K562 (cell line): ENCODE results near the gene ULK2. TPM values are rescaled to one million over a fixed set of nuclear protein-coding genes. Genes with fewer than 3 reads are reported as not detected.

ENCODE experiments used
- ATAC-seq: fragments of 200-7000 bp; cut with Tn5 transposase; 3 replicates; pipeline ENCODE4 v1.9.1; 2020; ENCODE audit warnings: moderate library complexity
- BruUV-seq: library from RNA; stranded (reverse); fragments of 400-500 nt; replicated peaks from 2 replicates; lab custom pipeline; 2021; lab: Mats Ljungman, UMichigan
- CTCF ChIA-PET: fragments of 300-600 bp; formaldehyde crosslinking; extraction: SDS; loops from one replicate; lab custom pipeline; 2021; ENCODE audit warnings: low intra/inter-chr PET ratio; lab: Yijun Ruan, JAX
- POLR2A ChIA-PET: fragments of 300-600, 350-650 bp; sonication (Branson Sonifier 250); formaldehyde crosslinking; extraction: SDS; loops from one replicate; lab custom pipeline; 2021; ENCODE audit warnings: antibody characterized with exemption, inconsistent platforms; lab: Yijun Ruan, JAX
- DNase-seq, 4 experiments: peaks; one replicate each; pipeline versions ENCODE4 v3.0.0 to v3.0.0-alpha.2; 2011 to 2018; ENCODE audit warnings: low spot score in 3 of 4, mixed read lengths in 3 of 4; ENCODE audit errors: extremely low read depth in 1 of 4
- FAIRE-seq: peaks from 2 replicates; lab custom pipeline; 2011; peaks lifted over from hg19 to GRCh38; lab: Jason Lieb, UNC
- H2AFZ ChIP-seq: 2 replicates; pipeline ENCODE4 v1.6.0; 2011; ENCODE audit warnings: low read depth, low read length, control low read depth, inconsistent platforms
- H3K27ac ChIP-seq: fragments of 200-600 bp; 3 replicates; pipeline ENCODE4 v1.8.0; 2011; ENCODE audit warnings: low read depth, mild to moderate bottlenecking, control low read depth, inconsistent platforms, low read length, moderate library complexity, mixed read lengths; ENCODE audit errors: extremely low read depth
- H3K27me3 ChIP-seq, 2 experiments: fragments of 300-600 bp in 1 of 2; 2 replicates in 1 of 2; 3 replicates in 1 of 2; pipeline versions ENCODE4 v1.6.0 to v1.8.0; 2011; ENCODE audit warnings: inconsistent platforms in 2 of 2, low read length in 2 of 2, mild to moderate bottlenecking in 1 of 2, mixed read lengths in 1 of 2, moderate library complexity in 1 of 2; ENCODE audit not compliant: control insufficient read depth in 2 of 2, insufficient read depth in 2 of 2
- H3K36me3 ChIP-seq: fragments of 300-600 bp; 3 replicates; pipeline ENCODE4 v1.8.0; 2011; ENCODE audit warnings: mild to moderate bottlenecking, low read length, inconsistent platforms; ENCODE audit not compliant: control insufficient read depth, insufficient read depth
- H3K4me1 ChIP-seq, 2 experiments: fragments of 200-600 bp in 1 of 2; replicated peaks in 1 of 2; 2 replicates in 1 of 2; 3 replicates in 1 of 2; pipeline versions ENCODE4 v1.5.1 to v1.8.0; 2011; ENCODE audit warnings: inconsistent platforms in 2 of 2, low read length in 2 of 2, mild to moderate bottlenecking in 1 of 2, mixed read lengths in 1 of 2, moderate library complexity in 1 of 2; ENCODE audit not compliant: control insufficient read depth in 2 of 2, insufficient read depth in 2 of 2
- H3K4me2 ChIP-seq: 2 replicates; pipeline ENCODE4 v1.6.1; 2011; ENCODE audit warnings: low read length, control low read depth, inconsistent platforms, mixed read lengths; ENCODE audit not compliant: insufficient read depth
- H3K4me3 ChIP-seq: fragments of 200-600 bp; sonication (generic), shearing (Covaris generic); 2 replicates; pipeline ENCODE4 v1.5.1; 2016; ENCODE audit warnings: control low read depth, inconsistent platforms
- H3K79me2 ChIP-seq: fragments of 200-600 bp; 3 replicates; pipeline ENCODE4 v1.8.0; 2011; ENCODE audit warnings: low read length, inconsistent platforms; ENCODE audit not compliant: control insufficient read depth, insufficient read depth
- H3K9ac ChIP-seq, 2 experiments: 2 replicates each; pipeline versions ENCODE4 v1.6.0 to v1.6.1; 2011; ENCODE audit warnings: low read depth in 2 of 2, low read length in 2 of 2, control low read depth in 1 of 2, inconsistent platforms in 1 of 2, mild to moderate bottlenecking in 1 of 2, mixed read lengths in 1 of 2; ENCODE audit not compliant: insufficient read depth in 1 of 2
- H3K9me1 ChIP-seq: one replicate; pipeline ENCODE4 v1.6.0; 2011; ENCODE audit warnings: inconsistent platforms, mild to moderate bottlenecking, low read length, moderate library complexity; ENCODE audit not compliant: control insufficient read depth, insufficient read depth
- H3K9me3 ChIP-seq: replicated peaks from 2 replicates; pipeline ENCODE4 v1.5.1; 2011; ENCODE audit warnings: low read depth, low read length, inconsistent platforms; ENCODE audit not compliant: control insufficient read depth, insufficient read depth
- H4K20me1 ChIP-seq: replicated peaks from 2 replicates; pipeline ENCODE4 v1.6.1; 2011; ENCODE audit warnings: low read length, inconsistent platforms, mixed read lengths; ENCODE audit not compliant: control insufficient read depth, insufficient read depth
- ASH1L ChIP-seq: fragments of 450-650 bp; IDR thresholded peaks from 2 replicates; pipeline ENCODE4 v1.6.1; 2018; ENCODE audit warnings: borderline replicate concordance, mild to moderate bottlenecking, low read depth; ENCODE audit not compliant: partially characterized antibody
- BRD9 ChIP-seq: fragments of 450-650 bp; IDR thresholded peaks from 2 replicates; pipeline ENCODE4 v1.6.1; 2018; ENCODE audit warnings: low read depth; ENCODE audit not compliant: partially characterized antibody
- CBX2 ChIP-seq: fragments of 200-600 bp; sonication (generic); IDR thresholded peaks from one replicate; pipeline ENCODE4 v1.6.1; 2012; ENCODE audit warnings: mild to moderate bottlenecking, low read length, inconsistent platforms; ENCODE audit not compliant: insufficient read depth, poor library complexity, severe bottlenecking
- ELF4 ChIP-seq: fragments of 450-650 bp; formaldehyde crosslinking; IDR thresholded peaks from 2 replicates; pipeline ENCODE4 v1.4.0; 2022; ENCODE audit warnings: missing genetic modification characterization
- FOXK1 ChIP-seq: sonication (generic); formaldehyde crosslinking; IDR thresholded peaks from 2 replicates; pipeline ENCODE4 v1.8.0; 2022; ENCODE audit warnings: missing genetic modification reagents, mild to moderate bottlenecking, borderline replicate concordance
- FUS ChIP-seq: fragments of 200-400 bp; formaldehyde crosslinking; optimal IDR thresholded peaks from 2 replicates; pipeline ENCODE3; 2017; ENCODE audit warnings: low read depth, low read length
- NR4A1 ChIP-seq, 2 experiments: fragments of 250-450 bp in 1 of 2; fragments of 450-650 bp in 1 of 2; sonication (Bioruptor Pico) in 1 of 2; IDR thresholded peaks; 2 replicates each; pipeline versions ENCODE4 v1.4.0 to v1.6.1; 2016 to 2020; ENCODE audit warnings: mild to moderate bottlenecking in 2 of 2, missing compliant biosample characterization in 1 of 2, missing genetic modification characterization in 1 of 2, moderate library complexity in 1 of 2
- RUNX1 ChIP-seq: sonication (generic); IDR thresholded peaks from 2 replicates; pipeline ENCODE4 v1.6.1; 2016; ENCODE audit warnings: antibody characterized with exemption, low read depth
- STAG1 ChIP-seq: sonication (generic); formaldehyde crosslinking; IDR thresholded peaks from 2 replicates; pipeline ENCODE4 v1.5.0; 2020; ENCODE audit warnings: missing genetic modification reagents, borderline replicate concordance
- ZNF57 ChIP-seq: fragments of 450-650 bp; formaldehyde crosslinking; IDR thresholded peaks from 2 replicates; pipeline ENCODE4 v1.4.0; 2020; ENCODE audit warnings: mild to moderate bottlenecking, moderate library complexity
- ZNF785 ChIP-seq: fragments of 250-450 bp; sonication (Bioruptor Pico); IDR thresholded peaks from 2 replicates; pipeline ENCODE4 v1.4.0; 2020; ENCODE audit warnings: mild to moderate bottlenecking
- WGBS: fragments of 100-300 bp; shearing (Covaris generic); methylation state at CpG from one replicate; pipeline ENCODE4 v1.1.6; 2016; ENCODE audit warnings: low coverage, mixed read lengths; ENCODE audit not compliant: insufficient coverage; ENCODE audit errors: missing lambda C conversion rate; 5-methylcytosine and 5-hydroxymethylcytosine counted together
- in situ Hi-C: fragments of 300-500 bp; cut with MboI; formaldehyde crosslinking; loops from 4 replicates; pipeline ENCODE4 v1.15.0; 2018; ENCODE audit warnings: inconsistent platforms, mixed read lengths
- intact Hi-C: fragments of 100-400 bp; cut with micrococcal nuclease; formaldehyde crosslinking; loops from 2 replicates; pipeline ENCODE4 v1.14.2; 2022
- polyA plus RNA-seq, 8 experiments: library from polyadenylated mRNA; depleted of rRNA in 4 of 8; stranded (reverse) in 5 of 8; unstranded in 3 of 8; fragments of >200 nt; fragmentation: Nextera tagmentation in 2 of 8; fragmentation: Illumina TruSeq in 1 of 8; extraction: Ambion mirVana in 2 of 8; extraction: Trizol in 1 of 8; gene quantifications; 2 replicates each; pipeline versions ENCODE4 v1.2.1 to v1.2.3, GENCODE V29; 2011 to 2014; ENCODE audit warnings: inconsistent platforms in 1 of 8, missing spikeins in 1 of 8
- total RNA-seq, 7 experiments: library from RNA; depleted of rRNA in 6 of 7; stranded (reverse); fragments of >200 nt in 6 of 7; fragmentation: Illumina TruSeq in 2 of 7; extraction: Trizol in 2 of 7; gene quantifications; 2 replicates each; pipeline versions ENCODE4 v1.2.1 to v1.2.3, GENCODE V29; 2011 to 2021; ENCODE audit warnings: low replicate concordance in 1 of 7
- TF ChIP-seq, protein P1 (sequence below): fragments of 250-450 bp; sonication (Bioruptor Pico); IDR thresholded peaks from 2 replicates; pipeline ENCODE4 v1.4.0; 2020
- TF ChIP-seq, protein P2 (sequence below): IDR thresholded peaks from 2 replicates; pipeline ENCODE4 v1.6.1; 2014; ENCODE audit warnings: antibody characterized with exemption
- TF ChIP-seq, protein P3 (sequence below): fragments of 450-650 bp; formaldehyde crosslinking; IDR thresholded peaks from 2 replicates; pipeline ENCODE4 v1.4.0; 2022; ENCODE audit warnings: mild to moderate bottlenecking, moderate library complexity

The ULK2 gene
- total and polyA plus RNA-seq, 9 of the 15 experiments (the other 6 are each of a cell fraction or from before 2014, with no cell fraction given), result 0.01 to 0.18 (median 0.07) TPM; not detected in 5

DNA sequence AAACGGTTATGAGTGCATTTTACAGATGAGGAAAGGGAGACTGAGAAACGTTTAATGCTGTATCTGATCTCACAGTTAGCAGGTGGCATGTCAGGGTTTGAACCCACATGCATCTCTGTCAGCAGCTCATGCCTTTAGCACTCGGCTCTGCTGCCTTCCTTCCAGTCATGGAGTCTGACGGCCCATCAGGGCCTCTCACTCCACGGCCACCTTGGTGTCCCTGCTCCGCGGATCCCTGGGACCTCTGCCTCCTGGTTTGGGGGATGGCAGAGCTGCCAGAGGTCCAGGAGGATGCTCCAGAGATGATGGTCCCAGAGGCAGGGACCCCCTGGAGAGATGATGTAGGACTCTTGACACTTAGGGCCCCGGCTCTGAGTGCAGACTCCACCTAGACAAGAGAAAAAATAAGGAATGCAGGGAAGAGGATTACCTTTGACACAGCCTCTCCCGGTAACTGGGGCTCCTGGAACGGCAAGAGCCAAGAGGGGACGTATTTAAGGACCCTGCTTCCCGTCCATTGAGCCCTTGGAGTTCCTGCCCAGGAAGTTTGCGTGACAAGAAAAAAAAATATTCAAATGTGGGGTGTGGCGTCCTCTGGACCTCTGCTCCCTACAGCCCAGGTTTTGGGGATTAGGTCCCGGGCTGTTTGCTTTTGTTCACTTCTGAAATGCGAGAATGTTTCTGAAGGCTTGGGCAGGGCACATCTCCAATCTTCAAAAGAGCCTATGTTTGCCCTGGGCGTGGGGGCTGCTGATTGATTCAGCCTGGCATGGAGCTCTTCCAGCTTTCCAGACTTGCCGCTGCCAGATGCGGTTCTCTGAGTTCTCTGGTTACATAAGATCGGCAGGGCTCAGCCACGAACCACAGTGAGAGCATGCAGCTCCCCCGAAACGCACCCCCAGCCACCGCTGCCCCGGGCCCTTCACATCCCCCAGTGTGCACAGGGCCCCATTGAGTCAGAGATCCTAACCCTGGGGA is 119.6 kb downstream of the ULK2 start, which contains the start of gene ALDH3A1:
ALDH3A1 (minus strand) TSS at position 470 of the 978 bp plus-strand sequence. CDS start 3,169 bp downstream, outside the sequence.
- Histone ChIP-seq H3K4me3 (no peak within 1 kb of the TSS), H3K4me2 (no peak within 1 kb of the TSS), H3K9me3 (no peaks in the 10 kb centered on the region), H3K9ac (no peak within 1 kb of the TSS), H2AFZ (no peak within 1 kb of the TSS), H3K9me1 (no peaks in the 10 kb centered on the region), H3K79me2 (no peaks in the 10 kb centered on the region), H3K4me1 (peaks cover 0 to 5% of the 10 kb centered on the region in 2 experiments; a peak in 1 of 5 replicates), H3K27me3 (peaks cover 8 to 52% of the 10 kb centered on the region in 2 experiments; a peak in 4 of 5 replicates), H4K20me1 (no peaks in the 10 kb centered on the region), H3K27ac (no peak within 1 kb of the TSS), H3K36me3 (no peaks in the 10 kb centered on the region)
- TF ChIP-seq, protein P1, sequence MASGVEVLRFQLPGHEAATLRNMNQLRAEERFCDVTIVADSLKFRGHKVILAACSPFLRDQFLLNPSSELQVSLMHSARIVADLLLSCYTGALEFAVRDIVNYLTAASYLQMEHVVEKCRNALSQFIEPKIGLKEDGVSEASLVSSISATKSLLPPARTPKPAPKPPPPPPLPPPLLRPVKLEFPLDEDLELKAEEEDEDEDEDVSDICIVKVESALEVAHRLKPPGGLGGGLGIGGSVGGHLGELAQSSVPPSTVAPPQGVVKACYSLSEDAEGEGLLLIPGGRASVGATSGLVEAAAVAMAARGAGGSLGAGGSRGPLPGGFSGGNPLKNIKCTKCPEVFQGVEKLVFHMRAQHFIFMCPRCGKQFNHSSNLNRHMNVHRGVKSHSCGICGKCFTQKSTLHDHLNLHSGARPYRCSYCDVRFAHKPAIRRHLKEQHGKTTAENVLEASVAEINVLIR (CRISPR knock-in tag), result no peak
- TF ChIP-seq FOXK1 (CRISPR knock-in tag) (no peak), ASH1L (no peak), NR4A1 (CRISPR knock-in tag; IDR thresholded peaks at IDR 0.05) (no peak), NR4A1 (tag; IDR thresholded peaks at IDR 0.05) (no peak), CBX2 (no peak), BRD9 (no peak), RUNX1 (no peak), ZNF57 (CRISPR knock-in tag) (no peak), ZNF785 (CRISPR knock-in tag) (no peak), ELF4 (CRISPR knock-in tag) (no peak), FUS (no peak), STAG1 (CRISPR knock-in tag) (no peak)
- TF ChIP-seq, protein P2, sequence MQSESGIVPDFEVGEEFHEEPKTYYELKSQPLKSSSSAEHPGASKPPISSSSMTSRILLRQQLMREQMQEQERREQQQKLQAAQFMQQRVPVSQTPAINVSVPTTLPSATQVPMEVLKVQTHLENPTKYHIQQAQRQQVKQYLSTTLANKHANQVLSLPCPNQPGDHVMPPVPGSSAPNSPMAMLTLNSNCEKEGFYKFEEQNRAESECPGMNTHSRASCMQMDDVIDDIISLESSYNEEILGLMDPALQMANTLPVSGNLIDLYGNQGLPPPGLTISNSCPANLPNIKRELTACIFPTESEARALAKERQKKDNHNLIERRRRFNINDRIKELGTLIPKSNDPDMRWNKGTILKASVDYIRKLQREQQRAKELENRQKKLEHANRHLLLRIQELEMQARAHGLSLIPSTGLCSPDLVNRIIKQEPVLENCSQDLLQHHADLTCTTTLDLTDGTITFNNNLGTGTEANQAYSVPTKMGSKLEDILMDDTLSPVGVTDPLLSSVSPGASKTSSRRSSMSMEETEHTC, result no peak
- TF ChIP-seq, protein P3, sequence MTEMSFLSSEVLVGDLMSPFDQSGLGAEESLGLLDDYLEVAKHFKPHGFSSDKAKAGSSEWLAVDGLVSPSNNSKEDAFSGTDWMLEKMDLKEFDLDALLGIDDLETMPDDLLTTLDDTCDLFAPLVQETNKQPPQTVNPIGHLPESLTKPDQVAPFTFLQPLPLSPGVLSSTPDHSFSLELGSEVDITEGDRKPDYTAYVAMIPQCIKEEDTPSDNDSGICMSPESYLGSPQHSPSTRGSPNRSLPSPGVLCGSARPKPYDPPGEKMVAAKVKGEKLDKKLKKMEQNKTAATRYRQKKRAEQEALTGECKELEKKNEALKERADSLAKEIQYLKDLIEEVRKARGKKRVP (CRISPR knock-in tag), result no peak
- ChIA-PET CTCF (interaction anchor here (0.5 kb wide), 1 partner anchor 368 kb away, joined by 3 read pairs; no protein-coding TSS in a partner anchor), POLR2A (interaction anchor here (0.7 kb wide), 1 partner anchor 416 kb away, joined by 3 read pairs; no protein-coding TSS in a partner anchor)
- no peak for DNase-seq
- 1% methylated on average over 12 of the region's 25 CpGs for WGBS
- no TSS peak for BruUV-seq
- FAIRE-seq, result no peak
- in situ Hi-C loops, result no loop called here
- ATAC-seq, result no peak
- intact Hi-C loops, result no loop called here
